H1 (cell line): ENCODE results near the gene FAM83G. TPM values are rescaled to one million over a fixed set of nuclear protein-coding genes. Genes with fewer than 3 reads are reported as not detected.

Experiments
- KDM1A ChIP-seq: fragments of 200-600, 300-600 bp; sonication (generic); IDR thresholded peaks from 2 replicates; pipeline ENCODE4 v1.7.1; 2016; ENCODE audit warnings: mild to moderate bottlenecking, low read length, borderline replicate concordance
- polyA plus RNA-seq, 7 experiments: library from polyadenylated mRNA; depleted of rRNA in 3 of 7; stranded (reverse) in 5 of 7; unstranded in 2 of 7; fragments of >200 nt in 5 of 7; fragments of 200-250 nt in 2 of 7; gene quantifications; 1 replicate in 5 of 7; 2 replicates in 1 of 7; 4 replicates in 1 of 7; pipeline versions ENCODE4 v1.2.1 to v1.2.3, GENCODE V29; 2011 to 2013; ENCODE audit warnings: missing spikeins in 2 of 7, mixed read lengths in 2 of 7
- total RNA-seq: library from RNA; stranded (reverse); fragmentation: NEBNext Ultra II Directional; extraction: Animal tissue kit (Norgen Biotek cat#: 25700); gene quantifications from 2 replicates; pipeline ENCODE4 v1.2.1, GENCODE V29; 2021
- TF ChIP-seq, protein P1 (sequence below): IDR thresholded peaks from 2 replicates; pipeline ENCODE4 v1.6.1; 2011; ENCODE audit warnings: low read length, improper control_type of control experiment

Gene FAM83G
- total and polyA plus RNA-seq, 2 of the 8 experiments (the other 6 are each of a cell fraction or from before 2014, with no cell fraction given), result 15.4 to 29.0 TPM

DNA sequence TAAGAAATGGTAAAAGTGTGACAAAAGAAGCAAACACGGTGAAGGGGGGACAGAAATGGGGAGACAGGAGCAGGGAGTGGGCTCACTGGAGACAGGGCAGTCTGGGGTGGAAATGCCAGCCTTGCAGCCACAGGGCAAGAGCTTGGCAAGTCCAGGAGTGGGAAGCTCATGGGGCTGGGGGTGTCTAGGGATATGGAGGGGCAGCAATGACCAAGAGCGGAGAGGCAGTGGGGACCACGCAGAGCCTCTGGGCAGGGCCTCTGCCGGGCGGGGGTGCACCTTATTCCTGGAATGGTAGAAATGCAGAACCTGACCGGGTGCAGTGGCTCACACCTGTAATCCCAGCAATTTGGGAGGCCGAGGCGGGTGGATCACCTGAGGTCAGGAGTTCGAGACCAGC lies 40.0 kb downstream of the FAM83G start (continued):
- TF ChIP-seq, protein P1, sequence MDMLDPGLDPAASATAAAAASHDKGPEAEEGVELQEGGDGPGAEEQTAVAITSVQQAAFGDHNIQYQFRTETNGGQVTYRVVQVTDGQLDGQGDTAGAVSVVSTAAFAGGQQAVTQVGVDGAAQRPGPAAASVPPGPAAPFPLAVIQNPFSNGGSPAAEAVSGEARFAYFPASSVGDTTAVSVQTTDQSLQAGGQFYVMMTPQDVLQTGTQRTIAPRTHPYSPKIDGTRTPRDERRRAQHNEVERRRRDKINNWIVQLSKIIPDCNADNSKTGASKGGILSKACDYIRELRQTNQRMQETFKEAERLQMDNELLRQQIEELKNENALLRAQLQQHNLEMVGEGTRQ, result no peak
- no peak for TF ChIP-seq KDM1A
